RWPE1 (cell line): ENCODE measurements around the gene HDAC4.

ENCODE experiments used
- CTCF ChIA-PET: fragments of 350-600 bp; sonication (Branson Sonifier 250); formaldehyde crosslinking; extraction: SDS; loops from one replicate; lab custom pipeline; 2021; lab: Yijun Ruan, JAX
- POLR2A ChIA-PET: fragments of 400-600 bp; formaldehyde crosslinking; extraction: SDS; loops from one replicate; lab custom pipeline; 2020; ENCODE audit warnings: antibody characterized with exemption; ENCODE audit not compliant: low non-redundant PET; lab: Yijun Ruan, JAX
- DNase-seq: peaks from one replicate; pipeline ENCODE4 v3.0.0; 2012; ENCODE audit warnings: low spot score
- H3K27ac ChIP-seq: fragments of 450-650 bp; 2 replicates; pipeline ENCODE4 v1.5.1; 2017
- TF ChIP-seq, protein P1 (sequence below): fragments of 450-650 bp; conservative IDR thresholded peaks from 2 replicates; pipeline ENCODE4 v1.5.1; 2017; ENCODE audit warnings: low read depth, mild to moderate bottlenecking

HDAC4 gene

DNA sequence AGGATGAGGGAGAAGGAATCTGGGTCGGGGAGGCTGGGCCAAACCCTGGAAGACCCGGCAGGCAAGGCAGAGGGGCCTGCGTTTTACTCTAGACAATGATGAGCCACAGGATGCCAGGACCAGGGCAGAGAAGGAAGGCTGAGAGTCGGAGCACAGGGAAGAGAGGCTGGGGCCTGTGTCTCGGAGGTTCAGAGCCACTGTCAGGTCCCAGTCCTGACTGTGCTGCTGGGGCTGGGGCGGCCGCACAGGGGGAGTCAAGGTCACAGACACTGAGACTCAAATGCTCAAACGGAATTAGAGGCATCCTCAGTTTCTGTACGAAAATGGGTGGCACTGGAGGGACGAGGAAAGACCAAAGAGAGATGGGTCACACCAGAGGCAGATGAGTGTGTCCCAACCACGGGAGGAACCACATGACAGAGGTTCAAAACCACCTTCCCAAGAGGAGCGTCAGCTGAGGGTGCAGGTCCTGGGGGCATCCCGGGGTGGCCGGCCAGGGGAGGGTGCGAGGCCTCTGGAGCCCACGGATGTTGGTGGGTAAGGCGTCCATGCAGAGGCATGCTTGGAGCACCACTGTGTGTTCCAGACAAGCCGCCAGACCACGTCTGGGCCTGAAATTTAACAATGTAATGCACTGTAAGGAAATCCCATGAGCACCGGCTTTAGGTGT is 14.7 kb downstream of the HDAC4 start:
- DNase-seq: no peak
- CTCF ChIA-PET: no interaction called here
- H3K27ac ChIP-seq: no peak overlapping the region
- POLR2A ChIA-PET: no interaction called here
- TF ChIP-seq, protein P1, sequence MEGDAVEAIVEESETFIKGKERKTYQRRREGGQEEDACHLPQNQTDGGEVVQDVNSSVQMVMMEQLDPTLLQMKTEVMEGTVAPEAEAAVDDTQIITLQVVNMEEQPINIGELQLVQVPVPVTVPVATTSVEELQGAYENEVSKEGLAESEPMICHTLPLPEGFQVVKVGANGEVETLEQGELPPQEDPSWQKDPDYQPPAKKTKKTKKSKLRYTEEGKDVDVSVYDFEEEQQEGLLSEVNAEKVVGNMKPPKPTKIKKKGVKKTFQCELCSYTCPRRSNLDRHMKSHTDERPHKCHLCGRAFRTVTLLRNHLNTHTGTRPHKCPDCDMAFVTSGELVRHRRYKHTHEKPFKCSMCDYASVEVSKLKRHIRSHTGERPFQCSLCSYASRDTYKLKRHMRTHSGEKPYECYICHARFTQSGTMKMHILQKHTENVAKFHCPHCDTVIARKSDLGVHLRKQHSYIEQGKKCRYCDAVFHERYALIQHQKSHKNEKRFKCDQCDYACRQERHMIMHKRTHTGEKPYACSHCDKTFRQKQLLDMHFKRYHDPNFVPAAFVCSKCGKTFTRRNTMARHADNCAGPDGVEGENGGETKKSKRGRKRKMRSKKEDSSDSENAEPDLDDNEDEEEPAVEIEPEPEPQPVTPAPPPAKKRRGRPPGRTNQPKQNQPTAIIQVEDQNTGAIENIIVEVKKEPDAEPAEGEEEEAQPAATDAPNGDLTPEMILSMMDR: no peak

DNA sequence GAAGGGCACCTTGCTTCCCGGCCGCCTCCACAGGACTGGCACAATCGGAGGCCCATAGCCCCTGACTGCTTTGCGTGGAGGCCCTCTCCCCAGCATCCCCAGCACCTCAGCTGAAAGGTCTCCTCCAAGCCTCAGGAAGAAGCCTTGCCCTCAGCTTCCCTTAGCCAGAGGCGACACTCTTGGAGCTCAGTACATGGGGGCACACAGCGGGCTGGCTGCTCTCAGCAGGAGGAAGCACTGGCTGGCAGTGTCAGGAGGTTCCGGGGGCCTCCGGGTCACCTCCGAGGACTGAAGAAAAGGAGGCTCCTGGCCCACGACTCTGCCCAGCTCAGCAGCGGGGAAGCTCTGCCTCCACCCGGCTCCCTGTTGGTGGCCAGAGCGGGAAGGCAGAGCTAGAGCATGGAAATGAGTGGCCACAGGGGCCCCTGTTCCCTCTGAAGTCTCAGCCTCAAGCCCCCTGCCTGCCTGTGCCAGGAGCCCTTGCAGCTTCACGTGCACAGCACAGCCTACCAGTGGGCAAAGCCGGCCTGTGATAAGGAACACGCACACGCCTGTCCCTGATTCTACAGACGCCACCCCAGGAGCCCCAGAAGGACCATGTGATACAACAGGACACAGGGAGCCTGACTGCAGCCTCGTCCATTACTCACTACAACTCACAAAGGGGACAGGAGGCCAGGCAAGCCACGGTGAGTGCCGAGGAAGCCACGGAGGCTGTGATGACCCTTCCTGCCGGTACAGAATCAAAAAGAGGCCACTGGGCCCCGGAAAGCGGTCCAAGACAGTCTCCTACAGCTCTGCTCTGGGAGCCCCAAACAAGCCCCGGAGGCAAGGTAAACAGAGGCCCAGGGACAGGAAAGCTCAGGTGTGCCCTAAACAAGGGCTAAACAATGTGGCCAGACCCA is 15.5 kb downstream of the HDAC4 start:
- CTCF ChIA-PET: no interaction called here
- H3K27ac ChIP-seq: no peak overlapping the region

DNA sequence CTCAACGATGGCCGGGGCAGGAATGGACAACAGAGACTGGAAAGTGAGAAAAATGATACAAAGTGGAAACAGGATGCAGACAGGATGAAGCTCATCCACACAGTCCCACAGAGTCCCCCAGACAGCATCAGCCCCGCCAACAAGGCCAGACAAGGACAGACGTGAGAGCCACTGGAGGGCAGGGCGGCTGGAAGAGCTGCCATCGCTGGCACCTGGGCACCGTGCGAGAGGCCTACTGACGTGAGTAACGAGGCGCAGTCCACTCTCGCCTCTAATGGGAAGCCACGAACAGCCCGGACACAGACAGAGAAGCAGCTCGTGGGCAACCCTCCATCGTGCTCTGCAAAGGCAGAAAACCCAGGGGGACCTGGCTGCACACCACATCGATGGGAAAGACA is 17.1 kb downstream of the HDAC4 start:
- TF ChIP-seq, protein P1: no peak
- DNase-seq: no peak
- ChIA-PET POLR2A (no interaction called here), CTCF (interaction anchor here (0.6 kb wide), 1 partner anchor 277 kb away, joined by 4 read pairs; no protein-coding TSS in a partner anchor)
- H3K27ac ChIP-seq: no peak overlapping the region

More for the DNA sequence above, 15.5 kb downstream of the HDAC4 start:
- DNase-seq: no peak
- TF ChIP-seq, protein P1: no peak
- POLR2A ChIA-PET: no interaction called here

- DNase-seq: no peak
- no peak overlapping the region for H3K27ac ChIP-seq
- TF ChIP-seq, protein P1: no peak
- ChIA-PET POLR2A (interaction anchor here (0.7 kb wide), 1 partner anchor 91 kb away, joined by 3 read pairs; no protein-coding TSS in a partner anchor), CTCF (interaction anchor here (0.6 kb wide), 1 partner anchor 278 kb away, joined by 4 read pairs; no protein-coding TSS in a partner anchor)
Measured at GRCh38 chr2:239383036-239383758, 17.6 kb downstream of the HDAC4 start.

GRCh38 chr2:239382384-239382880 is 18.4 kb downstream of the HDAC4 start:
- TF ChIP-seq, protein P1: no peak
- no peak overlapping the region for H3K27ac ChIP-seq
- POLR2A ChIA-PET: interaction anchor here (0.7 kb wide), 1 partner anchor 90 kb away, joined by 3 read pairs; no protein-coding TSS in a partner anchor
- no peak for DNase-seq
- CTCF ChIA-PET: no interaction called here
